Cardiac fibroblast (primary cell): ENCODE results near the gene CTTNBP2.

Experiments
- DNase-seq, 2 donors: peaks; one replicate each; pipeline versions ENCODE4 v3.0.0 to v3.0.0-alpha.2; 2010; ENCODE audit warnings: low read depth in 2 of 2
- H3K4me3 ChIP-seq, 2 donors: replicated peaks in 1 of 2; 1 replicate in 1 of 2; 2 replicates in 1 of 2; pipeline ENCODE4 v1.5.1; 2011; ENCODE audit warnings: low read depth in 2 of 2, low read length in 2 of 2, mild to moderate bottlenecking in 2 of 2, moderate library complexity in 1 of 2
- CTCF ChIP-seq: IDR thresholded peaks from one replicate; pipeline ENCODE4 v1.5.1; 2011; ENCODE audit warnings: low read depth, mild to moderate bottlenecking, low read length, inconsistent platforms

The CTTNBP2 gene

GRCh38 chr7:117882594-117882993 lies 9.4 kb upstream of the CTTNBP2 start:
- TF ChIP-seq CTCF, result no peak
- H3K4me3 ChIP-seq, result no peak overlapping the region
- DNase-seq, result no peak

- H3K4me3 ChIP-seq, result no peak overlapping the region
- no peak for TF ChIP-seq CTCF
- no peak for DNase-seq
These were observed 3.5 kb upstream of the CTTNBP2 start for GRCh38 chr7:117876761-117877160.

GRCh38 chr7:117875566-117875965 lies 2.3 kb upstream of the CTTNBP2 start:
- no peak overlapping the region for H3K4me3 ChIP-seq
- DNase-seq, result no peak
- no peak for TF ChIP-seq CTCF

GRCh38 chr7:117874191-117874700 lies 1.0 kb upstream of the CTTNBP2 start:
- TF ChIP-seq CTCF, result no peak
- DNase-seq, result no peak
- H3K4me3 ChIP-seq, result no peak overlapping the region

GRCh38 chr7:117872561-117873309 lies 506 bp downstream of the CTTNBP2 start:
- no peak for TF ChIP-seq CTCF
- DNase-seq, result no peak
- peak overlapping the region; percentile 43 to 53 for H3K4me3 ChIP-seq

- H3K4me3 ChIP-seq, result peak overlapping the region in 1 of 2 donors; percentile 53
- DNase-seq, result no peak
- no peak for TF ChIP-seq CTCF
These were observed 1.3 kb downstream of the CTTNBP2 start for GRCh38 chr7:117871778-117872538.
